Measurements from ENCODE around the gene EHD1.

The EHD1 gene

DNA sequence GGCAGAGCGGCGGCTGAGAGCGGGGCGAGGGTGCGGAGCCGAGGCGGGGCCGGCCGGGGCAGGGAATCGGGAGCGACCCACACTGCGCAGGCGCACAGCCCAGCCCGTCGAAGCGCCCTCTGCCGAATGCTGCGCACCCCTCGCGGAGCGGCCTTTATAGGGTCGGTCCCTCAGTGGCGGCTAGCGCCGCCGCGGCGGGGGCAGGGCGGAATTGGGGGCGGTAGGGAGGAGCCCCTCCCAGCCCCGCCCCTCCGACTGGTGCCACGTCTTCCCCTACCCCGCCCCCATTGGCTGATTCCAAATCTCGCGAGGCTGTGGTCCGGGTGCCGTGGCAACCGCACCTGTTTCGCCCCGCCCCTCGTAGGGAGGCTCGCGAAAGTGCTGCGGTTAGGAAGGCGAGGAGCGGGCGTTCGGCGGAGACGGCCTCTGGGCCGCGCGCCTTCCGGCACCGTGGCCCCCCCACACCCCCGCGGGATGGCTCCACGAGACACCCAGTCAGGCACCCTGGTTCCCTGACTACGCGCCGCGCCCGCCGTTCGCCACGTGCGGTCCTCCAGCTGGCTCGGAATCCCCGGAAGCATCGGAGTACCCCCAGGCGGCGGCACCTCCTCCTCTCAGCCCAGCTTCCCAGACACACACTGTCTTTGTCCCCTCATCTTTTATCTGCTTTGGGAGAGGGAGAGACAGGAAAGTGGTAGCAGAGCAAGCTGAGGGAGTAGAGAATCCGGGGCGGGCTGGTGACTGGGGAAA is at the start of gene EHD1:
EHD1 (minus strand) TSS at position 128 of the 750 bp plus-strand sequence. CDS start 157 bp downstream, outside the sequence.
- peak; percentile 99 for DNase-seq

GRCh38 chr11:64926689-64927088 is 48.3 kb upstream of the EHD1 start:
- no peak for DNase-seq

GRCh38 chr11:64925536-64926436 is 47.4 kb upstream of the EHD1 start:
- no peak for DNase-seq

GRCh38 chr11:64924910-64925284 is 46.5 kb upstream of the EHD1 start:
- DNase-seq: peak; percentile 69

DNA sequence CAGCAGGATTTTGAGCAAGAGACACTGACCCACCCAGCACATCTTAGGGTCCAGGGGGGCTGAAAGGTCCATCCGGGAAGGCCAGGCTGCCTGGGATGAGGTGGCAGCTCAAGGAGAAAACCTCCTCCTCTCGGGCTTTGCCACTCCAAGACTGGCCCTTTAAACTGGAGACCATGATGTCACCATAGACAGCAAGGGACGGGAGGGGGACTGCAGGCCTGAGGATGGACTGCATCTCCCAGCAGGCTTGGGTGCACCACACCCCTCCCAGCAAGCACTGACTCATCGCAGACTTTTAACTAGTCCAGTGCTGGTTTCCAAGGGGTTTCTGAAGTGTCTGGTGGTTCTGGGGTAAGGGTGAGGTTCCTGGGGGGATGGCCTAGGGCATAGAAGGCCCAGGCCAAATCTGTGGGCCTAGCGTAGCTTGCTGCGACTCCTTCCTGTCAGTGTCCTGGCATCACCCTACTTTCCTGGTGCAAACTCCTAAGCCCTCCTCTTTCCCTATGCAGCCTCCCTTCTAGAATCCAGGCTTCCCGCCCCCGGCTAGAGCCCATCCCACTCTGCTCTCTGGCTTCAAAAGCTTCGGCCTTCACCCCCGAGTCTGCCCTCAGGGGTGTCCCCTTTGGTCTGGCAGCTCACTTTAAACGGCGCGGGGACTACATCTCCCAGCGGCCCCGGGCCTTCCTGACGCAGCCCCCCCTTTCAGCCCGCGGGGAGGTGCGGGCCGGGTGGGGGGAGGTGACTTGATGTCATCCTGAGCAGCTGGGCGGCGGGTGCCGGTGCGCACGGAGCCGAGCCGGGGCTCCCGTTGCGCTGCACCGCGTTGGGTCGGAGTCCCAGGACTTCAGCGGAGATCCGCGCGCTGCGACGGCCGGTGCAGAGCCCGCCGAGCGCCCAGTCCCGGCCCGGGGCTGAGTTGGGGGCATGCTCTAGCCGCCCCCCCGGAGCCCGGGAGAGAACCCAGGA is 45.8 kb upstream of the EHD1 start, which contains the start of gene PPP2R5B:
PPP2R5B (plus strand) TSS at position 746 of the 966 bp plus-strand sequence. CDS start 1,046 bp downstream, outside the sequence.
- peak; percentile 96 for DNase-seq

DNA sequence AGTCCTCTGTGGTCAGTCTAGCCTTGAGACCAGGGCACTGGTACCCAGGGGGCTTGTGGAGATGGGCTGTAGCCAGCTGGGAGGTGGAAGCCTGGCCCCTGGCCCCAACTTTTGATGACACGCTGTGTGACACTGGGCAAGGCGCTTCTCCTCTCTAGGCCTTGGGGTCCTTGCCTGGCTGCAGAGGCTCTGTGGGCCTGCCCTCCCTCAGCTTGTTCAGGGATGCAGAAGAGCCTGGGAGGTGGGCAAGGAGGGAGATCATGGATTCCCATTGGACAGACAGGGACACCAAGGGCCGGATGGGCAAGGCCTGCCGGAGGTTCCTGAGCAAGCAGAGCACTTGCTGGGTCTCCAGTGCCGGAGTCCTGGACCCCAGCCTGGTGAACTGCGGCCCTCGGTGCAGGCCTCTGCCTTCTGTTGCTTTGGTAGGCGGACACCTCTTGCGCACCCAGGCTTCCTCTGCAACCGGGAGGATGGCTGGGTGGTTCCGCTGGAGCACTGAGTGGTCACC is 44.8 kb upstream of the EHD1 start:
- DNase-seq: no peak

DNA sequence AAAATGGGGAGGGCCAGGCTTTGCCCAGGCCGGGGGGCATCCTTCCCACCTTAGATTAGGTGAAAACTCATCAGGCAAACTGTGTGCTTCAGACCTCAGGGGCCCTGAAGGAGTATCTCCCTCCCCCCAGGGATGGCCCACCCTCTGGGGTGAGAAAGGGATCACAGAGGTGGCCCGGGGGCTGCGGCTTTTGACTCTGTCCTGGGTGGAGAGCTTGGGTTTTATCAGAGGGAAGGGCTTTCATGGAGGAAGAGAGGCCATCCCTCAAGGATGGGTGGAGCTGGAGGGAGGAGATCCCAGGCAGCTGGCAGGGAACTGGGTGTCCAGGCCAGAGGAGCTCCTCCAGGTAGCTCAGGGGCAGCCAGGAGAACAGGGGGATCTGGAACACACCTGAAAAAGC is 43.0 kb upstream of the EHD1 start:
- DNase-seq: no peak

- DNase-seq: no peak
Measured at GRCh38 chr11:64920124-64920523, 41.7 kb upstream of the EHD1 start.

- DNase-seq: no peak
Measured at GRCh38 chr11:64919627-64920026, 41.2 kb upstream of the EHD1 start.

GRCh38 chr11:64918017-64918416 is 39.6 kb upstream of the EHD1 start:
- DNase-seq: peak; percentile 58

GRCh38 chr11:64917663-64917995 is 39.2 kb upstream of the EHD1 start:
- no peak for DNase-seq

DNA sequence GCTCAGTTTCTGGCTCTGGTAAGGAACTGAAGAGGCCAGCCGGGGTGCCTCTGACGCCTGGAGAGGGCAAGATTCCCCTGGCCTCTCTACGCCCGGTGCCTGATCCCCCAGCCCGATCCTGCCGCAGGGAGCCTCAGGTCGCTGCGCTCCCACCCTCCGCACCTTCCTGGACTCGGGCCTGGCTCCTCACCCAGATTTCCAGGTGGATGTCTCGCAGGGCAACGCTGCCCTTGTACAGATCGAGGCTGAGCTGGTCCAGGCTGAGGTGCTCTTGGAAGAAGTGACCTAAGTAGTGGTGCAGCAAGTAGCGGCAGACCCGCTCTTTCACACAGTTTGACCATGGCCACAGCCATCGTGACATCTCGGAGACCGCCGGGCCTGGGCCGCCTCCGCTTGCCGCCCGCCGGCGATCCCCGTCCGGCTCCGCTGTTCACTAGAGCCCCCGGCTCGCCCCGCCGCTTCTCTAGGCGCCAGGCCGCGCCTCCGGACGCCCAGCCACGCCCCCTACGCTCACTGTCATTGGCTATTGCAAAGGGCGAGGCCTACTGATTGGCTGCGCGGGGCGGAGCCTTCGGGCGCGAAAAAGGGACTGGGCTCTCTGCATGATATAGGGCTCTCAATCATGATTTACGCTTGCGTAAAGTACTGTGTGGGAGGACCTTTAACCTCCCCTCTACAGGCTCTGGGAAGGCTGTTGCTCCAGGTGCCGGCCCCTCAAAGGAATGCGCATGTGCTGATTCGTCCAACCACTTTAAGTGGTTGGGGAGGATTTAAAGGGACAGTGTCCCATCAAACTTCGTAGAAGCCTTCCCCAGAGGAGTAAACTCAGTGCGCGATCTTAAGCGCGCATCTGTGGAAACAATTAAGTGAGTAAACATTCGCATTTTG is 38.6 kb upstream of the EHD1 start, which contains the start of gene ATG2A:
ATG2A (minus strand) TSS at position 435 of the 888 bp plus-strand sequence; CDS start at position 361, 74 bp downstream.
- DNase-seq: peak; percentile 99

- DNase-seq: no peak
Measured at GRCh38 chr11:64916040-64916774, 37.8 kb upstream of the EHD1 start.

- no peak for DNase-seq
Measured at GRCh38 chr11:64915376-64915887, 37.0 kb upstream of the EHD1 start.

- DNase-seq: no peak
Measured at GRCh38 chr11:64914123-64914522, 35.7 kb upstream of the EHD1 start.

GRCh38 chr11:64913171-64913727 is 34.8 kb upstream of the EHD1 start:
- no peak for DNase-seq

DNA sequence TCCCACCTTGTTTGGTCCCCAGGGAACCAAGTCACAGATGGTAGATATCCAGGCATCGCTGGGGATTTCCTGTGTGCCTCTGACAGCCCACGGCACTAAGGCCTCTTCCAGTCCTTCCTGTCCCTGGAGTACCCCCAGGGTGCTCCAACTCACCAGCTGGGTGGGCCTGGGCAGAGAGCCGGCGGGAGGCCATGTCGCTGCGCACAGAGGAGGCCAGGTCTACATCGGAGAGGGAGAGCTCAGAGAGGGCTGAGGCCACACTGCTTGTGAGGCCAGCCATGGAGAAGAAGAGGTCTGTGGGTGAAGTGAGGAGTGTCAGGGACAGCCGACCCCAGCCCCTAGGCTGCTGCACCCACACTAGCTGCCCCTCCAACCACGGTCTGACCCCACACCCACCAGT is 33.3 kb upstream of the EHD1 start:
- no peak for DNase-seq

DNA sequence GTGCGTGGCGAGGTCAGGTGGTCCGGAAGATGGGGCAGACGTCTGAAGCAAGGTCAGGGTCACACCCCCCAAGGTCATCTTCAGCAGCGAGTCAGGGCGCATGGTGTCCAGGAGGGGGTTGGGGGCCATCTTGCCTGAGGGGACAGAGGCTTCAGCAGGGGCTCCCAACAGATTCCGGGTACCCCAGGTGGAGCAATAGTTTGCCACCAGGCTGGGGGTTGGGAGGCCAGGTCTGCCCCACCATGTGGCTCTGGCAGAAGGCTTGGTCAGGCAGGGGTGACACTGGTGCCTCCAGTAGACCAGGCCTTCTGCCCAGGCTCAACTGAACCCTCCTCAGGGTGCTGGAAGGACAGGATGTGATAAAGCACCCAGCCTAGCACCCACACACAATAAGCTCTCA is 32.7 kb upstream of the EHD1 start:
- no peak for DNase-seq

DNA sequence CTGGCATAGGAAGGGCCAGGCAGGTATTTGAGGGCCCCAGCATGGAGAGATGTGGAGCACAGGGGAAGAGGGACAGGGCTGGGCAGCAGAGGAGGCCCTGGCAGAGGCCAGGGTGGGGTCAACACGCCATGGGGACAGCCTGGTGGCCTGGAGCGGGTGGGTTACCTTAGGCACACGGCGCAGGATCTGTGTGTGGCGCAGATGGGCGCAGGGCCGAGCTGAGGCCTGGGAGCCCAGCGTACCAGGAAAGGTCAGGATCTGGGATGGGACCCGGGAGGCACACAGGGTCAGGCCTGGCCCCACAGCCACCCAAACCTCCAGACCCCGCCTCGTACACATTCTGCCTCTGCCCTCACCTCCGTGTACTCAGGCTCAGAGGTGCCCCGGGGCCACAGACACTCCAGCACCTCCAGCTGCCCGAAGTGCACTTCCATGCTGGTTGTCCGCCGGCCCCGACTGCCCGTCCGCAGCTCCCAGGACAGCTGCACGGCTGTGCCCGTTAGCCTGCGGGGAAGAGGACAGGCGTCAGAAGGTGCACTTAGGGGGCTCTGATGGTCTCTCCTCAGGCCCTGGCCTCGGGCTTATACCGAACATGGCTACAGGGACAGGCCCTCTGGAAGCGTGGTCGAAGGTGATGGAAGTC is 32.2 kb upstream of the EHD1 start:
- DNase-seq: no peak
